Non-pigmented ciliary epithelial cell (primary cell): ENCODE data around the gene GRB2.

Experiments used
- DNase-seq: peaks from one replicate; pipeline ENCODE4 v3.0.0-alpha.2; 2010; ENCODE audit warnings: low read depth

The GRB2 gene

DNA sequence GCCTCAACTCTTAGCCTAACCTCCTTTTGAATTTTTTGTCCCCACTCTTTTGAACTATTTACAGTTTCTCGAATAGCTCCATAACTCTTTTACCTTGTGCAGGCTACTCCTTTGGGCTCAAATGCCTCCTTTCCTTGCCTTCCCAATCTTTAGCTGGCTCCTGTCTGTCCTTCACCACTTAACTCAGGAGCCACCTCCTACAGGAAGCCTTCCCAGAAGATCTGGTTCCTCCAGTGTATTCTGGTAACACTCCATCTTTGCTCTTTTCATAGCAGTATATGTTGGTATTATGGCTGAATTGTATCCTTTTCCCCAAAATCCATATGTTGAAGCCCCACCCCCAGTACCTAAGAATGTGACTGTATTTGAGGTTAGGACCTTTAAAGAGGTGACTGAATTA lies 9.0 kb upstream of the GRB2 start:
- no peak for DNase-seq

DNA sequence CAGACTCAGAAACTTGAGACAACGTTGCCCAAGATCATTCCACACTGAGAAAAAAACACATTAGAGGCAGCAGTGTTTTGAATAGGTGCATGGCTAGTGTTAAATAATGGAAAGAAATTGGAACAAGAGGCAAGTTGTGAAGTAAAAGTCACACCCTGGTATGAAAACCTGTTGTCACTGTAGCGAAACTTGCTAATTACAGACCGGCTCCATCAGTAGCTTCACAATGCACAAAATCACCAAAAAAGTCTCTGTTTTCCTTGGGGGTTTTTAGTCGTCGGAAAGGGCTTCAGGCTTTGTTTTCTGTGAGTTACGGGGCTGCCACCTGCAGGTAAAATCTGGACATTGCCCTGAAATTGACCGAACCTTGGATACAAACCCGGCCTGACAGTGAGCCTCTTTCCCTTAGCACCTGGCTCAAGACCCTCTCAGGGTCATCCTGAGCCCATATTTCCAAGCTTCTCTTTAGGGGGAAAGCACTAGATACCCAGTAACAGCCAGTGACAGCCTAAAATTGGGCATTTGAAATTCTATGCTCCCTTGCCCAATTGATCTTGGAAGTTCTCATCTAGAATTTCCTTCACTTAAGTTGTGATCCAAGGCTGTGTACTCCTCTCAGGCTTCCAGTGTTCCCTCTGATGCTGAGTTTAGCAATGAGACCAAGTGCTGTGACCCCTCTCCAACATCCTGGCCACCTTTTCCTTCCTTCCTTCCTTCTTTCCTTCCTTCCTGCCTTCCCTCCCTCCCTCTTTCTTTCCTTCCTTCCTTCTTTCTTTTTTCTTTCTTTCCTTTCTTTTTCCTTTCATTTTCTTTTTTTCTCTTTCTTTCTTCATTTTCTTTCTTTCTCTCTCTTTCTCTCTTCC lies 7.2 kb upstream of the GRB2 start:
- no peak for DNase-seq

DNA sequence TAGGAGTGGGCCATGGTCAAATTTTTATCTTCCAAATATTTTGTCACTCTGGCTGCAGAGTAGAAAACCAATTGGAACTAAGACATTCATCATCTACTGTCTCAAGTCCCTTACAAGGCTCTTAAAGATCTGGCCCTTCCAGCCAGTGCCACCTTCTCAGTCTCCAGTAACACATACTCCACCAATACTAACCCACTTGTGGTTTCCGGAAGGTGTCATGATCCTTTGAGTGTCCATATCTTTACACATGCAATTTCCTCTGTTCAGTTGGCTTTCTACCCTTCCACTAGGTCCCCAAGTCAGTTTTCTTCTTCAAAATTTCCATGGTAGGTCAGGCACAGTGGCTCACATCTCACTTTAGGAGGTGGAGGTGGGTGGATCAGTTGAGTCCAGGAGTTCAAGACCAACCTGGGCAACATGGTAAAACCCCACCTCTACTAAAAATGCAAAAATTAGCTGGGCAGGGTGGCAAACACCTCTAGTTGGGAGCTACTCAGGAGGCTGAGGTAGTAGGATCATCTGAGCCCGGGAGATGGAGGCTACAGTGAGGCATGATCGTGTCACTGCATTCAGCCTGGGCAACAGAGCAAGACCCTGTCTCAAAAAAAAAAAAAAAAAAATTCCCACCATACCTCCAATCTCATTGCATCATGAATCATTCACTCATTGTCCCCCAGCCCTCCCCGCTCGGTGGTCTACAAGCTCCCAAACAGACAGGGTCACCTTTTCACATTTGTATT lies 6.0 kb upstream of the GRB2 start:
- DNase-seq: no peak

DNA sequence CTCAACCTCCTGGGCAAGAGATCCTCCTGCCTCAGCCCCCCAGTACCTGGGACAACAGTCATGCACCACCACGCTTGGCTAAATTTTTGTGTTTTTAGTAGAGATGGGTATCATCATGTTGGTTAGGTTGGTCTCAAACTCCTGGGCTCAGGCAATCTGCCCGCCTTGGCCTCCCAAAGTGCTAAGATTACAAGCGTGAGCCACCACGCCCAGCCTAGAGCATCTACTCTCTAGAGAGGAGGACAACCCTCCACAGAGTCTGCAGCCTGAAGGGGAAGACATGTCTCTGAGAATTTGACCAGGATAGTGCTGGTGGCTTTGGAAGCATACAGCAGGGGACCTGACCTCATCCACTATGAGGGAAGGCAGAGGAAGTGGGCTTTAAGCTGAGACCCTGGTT lies 4.7 kb upstream of the GRB2 start:
- no peak for DNase-seq

DNA sequence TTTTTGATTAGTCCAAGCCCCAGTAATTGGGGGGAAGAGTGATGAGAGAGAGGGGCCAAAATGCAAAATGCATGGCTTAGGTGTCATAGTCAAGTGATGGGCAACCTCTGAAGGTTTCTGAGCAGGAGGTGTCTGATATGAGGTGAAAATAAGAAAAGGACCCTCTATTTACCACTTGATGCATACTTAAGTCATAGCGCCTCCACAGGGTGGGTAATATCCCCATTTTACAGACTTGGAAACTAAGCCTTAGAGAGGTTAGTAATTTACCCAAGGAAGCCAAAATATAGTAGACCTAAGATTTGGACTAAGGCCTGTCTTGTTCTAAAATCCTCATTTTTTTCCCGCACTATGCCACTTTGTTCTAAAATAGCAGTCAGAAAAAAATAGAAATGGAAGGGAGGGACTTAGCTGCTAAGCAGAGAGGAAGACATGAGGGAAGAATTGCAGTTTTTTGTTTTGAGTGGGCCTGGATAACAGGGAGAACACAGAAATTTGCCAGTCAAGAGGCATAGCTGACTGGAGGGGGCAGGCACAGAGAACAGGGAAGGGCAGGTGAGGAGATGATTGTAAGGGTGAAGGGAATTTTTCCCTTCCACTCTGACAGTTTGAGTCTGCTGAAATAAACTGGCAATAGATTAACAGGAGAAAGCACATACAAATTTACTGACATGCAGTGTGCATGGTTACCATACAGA lies 2.3 kb upstream of the GRB2 start:
- no peak for DNase-seq

DNA sequence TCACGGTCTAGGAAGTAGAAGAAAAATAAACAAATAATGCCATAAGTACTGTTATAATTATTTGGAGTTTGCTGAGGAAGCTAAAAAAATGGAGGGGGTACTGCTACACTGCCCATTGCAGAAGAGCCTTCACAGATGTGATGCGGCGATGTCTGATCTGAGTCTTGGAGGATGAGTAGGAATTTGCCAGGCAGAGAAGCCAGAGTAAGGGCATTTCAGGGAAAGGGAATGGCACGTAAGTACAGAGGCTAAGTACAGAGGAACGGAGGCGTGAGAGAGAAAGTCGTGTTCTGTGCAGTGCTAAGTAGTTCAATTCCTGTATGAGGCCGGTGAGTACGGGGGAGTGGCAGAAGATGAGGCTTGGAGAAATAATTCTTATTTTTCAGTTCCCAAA lies 741 bp upstream of the GRB2 start:
- DNase-seq: no peak

DNA sequence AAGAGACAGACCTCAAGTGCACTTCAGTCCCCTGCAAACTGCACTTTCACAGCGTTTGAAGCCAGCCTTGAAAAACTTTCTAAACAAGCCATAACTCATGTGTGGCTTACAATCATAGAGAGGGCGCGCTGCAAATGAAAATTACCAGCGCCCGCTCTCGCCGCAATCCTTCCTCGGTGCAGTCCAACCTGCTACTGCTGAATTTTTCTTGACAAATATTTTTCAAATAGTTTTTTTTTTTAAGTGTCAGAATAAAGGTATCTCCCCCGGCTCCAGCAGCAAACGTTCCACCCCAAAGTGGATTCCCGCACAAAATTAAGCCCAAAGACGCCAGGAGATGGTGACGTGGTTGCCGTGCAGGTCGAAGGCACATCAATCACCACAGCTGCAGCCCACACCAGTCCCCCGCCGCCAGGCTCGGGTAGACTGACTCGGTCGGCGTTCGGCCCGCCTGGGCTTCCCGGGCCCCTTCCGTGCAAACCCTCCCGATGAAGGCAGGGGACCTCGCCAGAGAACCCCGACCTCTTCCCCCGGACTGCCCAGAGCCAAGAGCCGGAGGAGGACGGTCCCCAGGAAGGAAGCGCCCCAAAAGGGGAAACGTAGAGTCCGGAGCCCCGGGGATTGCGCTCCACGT lies 630 bp downstream of the GRB2 start:
- DNase-seq: no peak

DNA sequence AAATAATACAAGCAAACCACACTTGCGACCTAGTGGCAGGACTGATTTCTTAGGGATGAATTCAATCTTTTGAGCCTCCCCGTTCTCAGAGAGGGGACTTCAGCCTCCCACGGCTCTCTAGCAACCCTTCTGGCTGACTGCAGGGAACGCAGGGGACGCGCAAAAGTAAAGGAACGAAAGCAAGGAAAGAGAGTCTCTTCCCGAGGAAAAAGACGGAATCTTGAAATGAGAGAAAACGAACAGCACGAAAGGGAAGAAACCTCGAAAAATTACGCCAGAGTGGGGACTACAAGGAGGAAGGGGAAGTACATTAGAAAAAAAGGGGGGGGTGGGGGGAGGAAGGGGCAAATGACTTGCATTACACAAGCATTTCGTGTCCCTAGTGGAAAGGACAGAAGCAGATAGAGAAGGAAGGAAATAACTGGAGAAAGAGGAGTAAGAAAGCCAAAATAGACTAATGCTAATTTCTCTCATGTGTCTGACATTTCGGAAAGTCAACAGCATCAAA lies 1.2 kb downstream of the GRB2 start:
- DNase-seq: peak; percentile 47

DNA sequence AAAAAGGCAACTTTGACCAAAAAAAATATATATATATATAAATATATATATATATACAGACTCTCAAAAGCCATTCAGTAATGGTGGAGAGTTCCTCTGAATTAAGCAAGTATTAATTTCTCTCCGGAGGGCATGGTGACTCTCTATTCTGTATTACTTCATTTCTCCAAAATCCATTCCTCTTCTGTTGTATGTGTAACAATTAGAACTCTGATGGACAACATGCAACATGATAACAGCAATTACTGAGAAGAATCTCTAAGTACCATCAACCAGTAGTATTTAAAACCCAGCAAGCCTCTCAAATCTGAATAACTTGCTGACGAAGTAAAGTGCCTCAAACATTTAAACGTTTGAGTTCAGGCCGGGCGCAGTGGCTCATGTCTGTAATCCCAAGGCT lies 2.3 kb downstream of the GRB2 start:
- DNase-seq: no peak

DNA sequence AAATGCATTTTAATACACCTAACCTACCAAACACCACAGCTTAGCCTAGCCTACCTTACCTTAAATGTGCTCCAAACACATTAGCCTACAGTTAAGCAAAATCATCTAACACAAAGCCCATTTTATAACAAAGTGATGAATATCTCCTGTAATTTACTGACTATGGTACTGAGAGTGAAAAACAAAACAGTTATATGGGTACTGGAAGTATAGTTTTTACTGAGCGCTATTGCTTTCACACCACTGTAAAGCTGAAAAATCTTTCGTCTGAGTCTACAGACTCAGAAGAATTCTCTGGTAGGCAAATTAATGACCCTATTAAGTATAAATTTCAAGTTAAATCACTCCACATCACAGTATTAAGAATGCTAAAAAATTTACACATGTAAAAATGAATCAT lies 3.5 kb downstream of the GRB2 start:
- DNase-seq: no peak

DNA sequence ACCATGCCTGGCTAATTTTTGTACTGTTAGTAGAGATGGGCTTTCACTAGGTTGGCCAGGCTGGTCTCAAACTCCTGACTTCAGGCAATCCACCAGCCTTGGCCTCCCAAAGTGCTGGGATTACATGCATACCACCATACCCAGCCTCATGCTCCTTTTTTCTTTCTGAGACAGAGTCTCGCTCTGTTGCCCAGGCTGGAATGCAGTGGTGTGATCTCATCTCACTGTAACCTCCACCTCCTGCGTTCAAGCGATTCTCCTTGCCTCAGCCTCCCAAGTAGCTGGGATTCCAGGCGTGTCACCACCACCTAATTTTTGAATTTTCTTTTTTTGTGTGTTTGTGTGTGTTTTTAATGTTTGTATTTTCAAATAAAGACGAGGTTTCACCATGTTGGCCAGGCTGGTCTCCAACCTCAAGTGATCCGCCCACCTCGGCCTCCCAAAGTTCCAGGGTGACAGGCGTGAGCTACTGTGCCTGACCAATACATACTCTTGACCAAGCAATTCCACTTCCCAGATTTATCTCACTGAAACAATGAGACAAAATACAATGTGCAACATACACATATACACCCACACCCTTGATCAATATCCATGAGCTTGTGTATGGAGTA lies 5.0 kb downstream of the GRB2 start:
- DNase-seq: no peak

DNA sequence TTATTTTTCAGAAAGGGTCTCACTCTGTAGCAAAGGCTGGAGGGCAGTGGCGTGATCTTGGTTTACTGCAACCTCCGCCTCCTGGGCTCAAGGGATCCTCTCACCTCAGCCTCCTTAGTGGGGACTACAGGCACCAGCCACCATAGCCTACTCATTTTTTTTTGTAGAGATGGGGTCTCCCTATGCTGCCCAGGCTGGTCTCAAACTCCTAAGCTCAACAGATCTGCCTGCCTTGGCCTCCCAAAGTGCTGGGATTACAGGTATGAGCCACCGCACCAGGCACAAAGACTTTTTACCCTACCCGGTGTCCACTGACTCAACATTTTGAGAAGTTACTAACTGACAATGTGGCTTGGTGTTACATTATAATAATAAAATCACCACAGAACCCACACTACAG lies 7.2 kb downstream of the GRB2 start:
- no peak for DNase-seq

DNA sequence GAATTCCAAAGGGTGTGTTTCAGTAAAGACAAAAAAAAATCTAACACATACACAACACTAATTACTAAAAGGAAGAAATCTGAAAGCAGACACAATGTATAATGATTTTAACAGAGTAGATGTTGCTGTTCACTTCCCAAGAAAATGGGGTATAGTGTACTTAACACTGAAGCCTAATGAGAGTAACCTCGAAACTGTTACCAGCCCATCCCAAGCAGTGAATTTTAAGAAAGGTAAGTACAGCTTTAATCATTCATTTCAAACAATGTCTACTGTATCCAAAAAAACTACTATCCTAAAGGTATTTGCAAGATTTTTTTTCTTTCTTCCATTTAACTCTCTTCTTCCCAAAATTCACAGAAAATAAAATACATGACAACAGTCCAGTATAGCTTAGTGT lies 8.3 kb downstream of the GRB2 start:
- DNase-seq: no peak

DNA sequence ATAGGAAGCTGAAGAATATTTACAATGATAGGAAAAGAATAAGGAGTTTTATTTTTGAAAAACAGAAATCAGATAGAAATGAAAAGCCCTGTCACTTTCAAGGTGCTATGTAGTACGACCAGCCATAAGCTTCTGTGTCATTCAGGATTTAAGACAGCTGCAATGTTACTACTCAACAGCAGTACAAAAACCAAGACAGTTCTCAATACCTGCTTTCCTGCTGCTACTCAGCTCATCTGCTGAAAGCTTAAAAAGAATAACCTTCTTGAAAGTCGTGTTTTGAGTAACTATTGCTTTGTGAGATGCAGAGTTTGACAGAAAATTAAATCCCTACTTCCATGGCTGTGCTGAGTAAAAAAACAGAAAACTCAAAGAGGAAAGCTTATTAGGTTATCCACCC lies 8.7 kb downstream of the GRB2 start:
- no peak for DNase-seq

DNA sequence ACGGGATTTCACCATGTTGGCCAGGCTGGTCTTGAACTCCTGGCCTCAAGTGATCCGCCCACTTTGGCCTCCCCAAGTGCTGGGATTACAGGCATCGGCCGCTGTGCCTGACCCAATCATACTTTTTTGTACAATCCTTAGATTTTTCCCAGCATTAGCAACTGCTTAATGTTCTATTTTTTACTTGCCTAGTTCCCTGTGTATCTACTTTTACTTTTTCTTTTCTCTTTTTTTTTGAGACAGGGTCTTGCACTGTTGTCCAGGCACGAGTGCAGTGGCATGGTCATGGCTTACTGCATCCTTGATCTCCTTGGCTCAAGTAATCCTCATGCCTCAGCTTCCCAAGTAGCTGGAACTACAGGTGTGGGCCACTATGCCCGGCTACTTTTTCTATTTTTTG lies 9.5 kb downstream of the GRB2 start:
- DNase-seq: no peak

DNA sequence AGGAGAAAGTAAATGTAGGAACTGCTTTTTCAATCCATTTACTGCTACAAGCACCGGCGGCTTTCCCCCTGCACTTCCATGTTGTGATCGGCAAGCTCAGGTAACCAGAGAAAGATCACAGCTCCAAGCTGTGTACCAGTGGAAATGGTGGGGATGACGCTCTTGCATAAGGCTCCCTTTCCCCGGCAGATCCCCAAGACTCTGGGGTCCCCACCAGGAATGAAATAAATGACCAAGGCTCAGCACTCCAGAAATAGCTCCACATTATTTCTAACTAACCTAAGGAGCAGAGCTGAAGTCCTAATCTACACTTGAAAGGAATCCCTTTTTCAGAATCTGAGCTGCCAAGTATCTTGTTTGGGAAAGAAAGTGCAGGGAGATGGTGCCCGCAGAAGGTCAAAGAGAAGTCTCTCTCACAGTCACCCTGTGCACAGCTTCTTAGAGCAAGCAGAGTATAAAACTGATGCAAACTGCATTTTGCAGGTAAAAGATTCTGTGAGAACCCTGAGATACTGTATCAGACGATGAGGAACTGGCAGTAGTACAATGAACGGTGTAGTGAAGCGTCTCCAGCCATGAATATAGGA lies 11.1 kb downstream of the GRB2 start:
- DNase-seq: no peak

DNA sequence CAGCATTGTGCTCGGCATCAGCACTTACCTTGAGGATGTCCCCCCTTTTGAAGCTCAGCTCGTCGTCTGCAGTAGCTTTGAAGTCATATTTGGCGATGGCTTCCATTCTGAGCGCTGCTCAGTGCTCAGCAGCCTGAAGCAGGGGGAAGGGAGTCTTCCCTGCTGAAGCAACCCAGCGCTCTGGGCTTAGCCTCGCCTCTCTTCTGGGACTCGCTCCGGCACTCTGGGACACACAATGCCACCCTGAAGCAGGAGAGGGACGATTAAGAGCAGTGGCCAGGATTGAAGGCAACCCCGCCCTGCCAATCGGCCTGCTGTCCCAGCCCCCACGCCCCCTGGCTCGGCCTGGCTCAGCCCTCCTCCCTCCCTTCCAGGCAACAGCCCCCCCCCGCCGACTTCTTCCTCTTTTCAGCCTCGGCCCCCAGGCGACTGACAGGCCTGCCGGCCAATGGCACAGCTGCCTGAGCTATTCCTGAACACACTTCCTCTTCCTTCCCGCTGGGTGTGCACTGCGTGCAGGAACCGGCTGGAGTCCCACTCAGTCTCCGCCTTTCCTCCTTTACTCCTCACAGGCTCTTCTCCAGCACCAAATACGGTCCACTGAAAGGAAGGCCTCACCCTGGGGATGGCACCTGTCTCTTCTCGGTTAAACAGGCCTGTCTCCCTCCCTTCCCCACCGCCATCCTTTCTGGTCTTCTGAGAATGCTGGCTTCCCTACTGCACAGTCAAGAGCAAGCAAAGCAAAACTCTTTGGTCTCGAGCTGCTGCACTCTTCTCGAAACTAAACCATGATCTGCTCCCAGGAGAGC lies 11.8 kb downstream of the GRB2 start:
- DNase-seq: peak; percentile 91

DNA sequence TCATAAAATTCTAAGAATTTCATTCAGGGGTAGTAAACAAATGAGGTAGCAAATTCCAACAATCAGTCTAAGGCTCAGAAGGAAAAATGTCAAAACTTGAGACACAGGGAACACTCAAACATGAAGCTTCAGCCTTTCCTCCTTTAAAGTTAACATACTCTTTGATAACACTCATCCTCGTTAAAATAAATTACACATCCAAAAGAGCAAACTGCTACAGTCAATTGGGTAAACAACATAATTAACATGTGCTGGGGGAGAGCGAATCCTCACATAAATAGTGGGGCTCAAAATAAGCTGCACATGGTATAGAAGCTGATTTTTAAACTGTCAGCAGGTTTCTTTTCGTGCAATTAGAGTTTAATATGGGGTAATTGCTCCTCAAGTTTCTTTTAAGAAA lies 12.9 kb downstream of the GRB2 start:
- no peak for DNase-seq

DNA sequence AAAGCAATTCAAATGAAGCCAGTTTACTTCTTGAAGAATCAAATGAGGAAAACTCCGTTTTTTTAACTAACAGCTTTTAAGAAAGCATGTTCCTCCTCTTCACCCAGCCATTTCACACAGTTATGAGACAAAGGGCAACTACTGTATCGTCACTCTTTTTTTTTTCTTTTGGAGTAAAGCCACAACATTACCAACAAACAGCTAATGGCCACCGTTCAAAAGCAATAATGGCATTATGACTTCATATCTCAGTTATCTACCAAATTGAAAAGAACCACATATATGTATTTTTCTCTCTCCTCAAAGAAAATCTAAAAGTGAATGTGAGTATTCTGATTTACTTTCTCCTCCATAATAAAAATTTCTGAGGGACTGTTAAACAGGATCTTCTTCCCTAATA lies 14.5 kb downstream of the GRB2 start:
- no peak for DNase-seq

DNA sequence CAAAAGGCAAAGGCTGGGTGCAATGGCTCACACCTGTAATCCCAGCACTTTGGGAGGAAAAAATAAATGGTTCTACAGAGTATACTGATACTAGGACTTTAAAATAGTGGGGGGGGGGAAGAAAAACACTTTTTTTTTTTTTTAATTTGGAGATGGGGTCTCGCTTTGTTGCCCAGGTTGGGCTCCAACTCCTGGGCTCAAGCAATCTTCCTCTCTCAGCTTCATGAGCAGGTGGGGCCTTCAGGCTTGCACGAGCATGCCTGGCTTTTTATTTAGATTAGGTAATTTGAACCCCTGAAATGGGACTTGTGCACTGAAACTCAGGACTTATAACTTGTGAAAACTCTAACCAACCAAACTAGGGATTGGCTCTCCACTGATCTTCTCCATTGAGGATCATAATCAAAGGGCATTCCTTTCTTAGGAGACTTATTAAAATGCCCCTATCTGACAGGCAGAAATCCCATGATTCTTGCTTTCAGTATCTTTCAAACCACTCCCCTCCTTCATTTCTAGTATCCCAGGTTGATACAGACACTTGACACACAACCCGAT lies 16.9 kb downstream of the GRB2 start:
- DNase-seq: no peak
